HepG2 (cell line): ENCODE results near the gene NOTUM. TPM values are rescaled to one million over a fixed set of nuclear protein-coding genes. Genes with fewer than 3 reads are reported as not detected.

Experiments
- BATF2 ChIP-seq: sonication (generic); formaldehyde crosslinking; IDR thresholded peaks from 2 replicates; pipeline ENCODE4 v1.8.0; 2022; ENCODE audit warnings: mild to moderate bottlenecking, missing genetic modification reagents, moderate library complexity
- EP300 ChIP-seq, 3 experiments: sonication (generic) in 1 of 3; formaldehyde crosslinking in 1 of 3; IDR thresholded peaks; 2 replicates each; pipeline versions ENCODE4 v1.5.1 to v1.6.1; 2011 to 2020; ENCODE audit warnings: low read depth in 2 of 3, low read length in 2 of 3, borderline replicate concordance in 1 of 3, improper control_type of control experiment in 1 of 3, mild to moderate bottlenecking in 1 of 3, missing genetic modification reagents in 1 of 3, moderate library complexity in 1 of 3
- GABPB1 ChIP-seq: IDR thresholded peaks from 2 replicates; pipeline ENCODE4 v1.6.1; 2016; ENCODE audit warnings: mild to moderate bottlenecking, missing genetic modification reagents, moderate library complexity, missing compliant biosample characterization
- PHF8 ChIP-seq: sonication (generic); formaldehyde crosslinking; IDR thresholded peaks from 2 replicates; pipeline ENCODE4 v1.5.0; 2020; ENCODE audit warnings: missing genetic modification reagents
- POLR2AphosphoS2 ChIP-seq: IDR thresholded peaks from 2 replicates; pipeline ENCODE4 v1.6.1; 2011; ENCODE audit warnings: low read depth, low read length, improper control_type of control experiment
- RFX5 ChIP-seq: IDR thresholded peaks from 2 replicates; pipeline ENCODE4 v1.6.1; 2011; ENCODE audit warnings: low read depth, low read length, improper control_type of control experiment
- THAP9 ChIP-seq: sonication (generic); formaldehyde crosslinking; IDR thresholded peaks from 2 replicates; pipeline ENCODE4; 2020; ENCODE audit warnings: missing genetic modification reagents, mild to moderate bottlenecking, borderline replicate concordance
- TRAFD1 ChIP-seq: sonication (generic); formaldehyde crosslinking; IDR thresholded peaks from 2 replicates; pipeline ENCODE4 v1.5.1; 2020; ENCODE audit warnings: missing genetic modification reagents, mild to moderate bottlenecking, borderline replicate concordance
- ZNF20 ChIP-seq: sonication (generic); formaldehyde crosslinking; IDR thresholded peaks from 2 replicates; pipeline ENCODE4 v1.4.0; 2020; ENCODE audit warnings: mild to moderate bottlenecking, moderate library complexity, missing genetic modification reagents
- ZNF441 ChIP-seq: sonication (generic); formaldehyde crosslinking; IDR thresholded peaks from 2 replicates; pipeline ENCODE4 v1.7.0; 2021; ENCODE audit warnings: missing genetic modification reagents, borderline replicate concordance
- ZNF607 ChIP-seq: sonication (generic); formaldehyde crosslinking; IDR thresholded peaks from 2 replicates; pipeline ENCODE4 v1.5.1; 2020; ENCODE audit warnings: missing genetic modification reagents, mild to moderate bottlenecking, borderline replicate concordance
- ZNF646 ChIP-seq: sonication (generic); formaldehyde crosslinking; IDR thresholded peaks from 2 replicates; pipeline ENCODE4 v1.9.0; 2021; ENCODE audit warnings: mild to moderate bottlenecking, missing genetic modification reagents
- ZNF703 ChIP-seq: sonication (generic); formaldehyde crosslinking; IDR thresholded peaks from 2 replicates; pipeline ENCODE4 v1.5.1; 2020; ENCODE audit warnings: missing genetic modification reagents, mild to moderate bottlenecking, moderate library complexity, borderline replicate concordance
- ZNF737 ChIP-seq: sonication (generic); formaldehyde crosslinking; IDR thresholded peaks from 2 replicates; pipeline ENCODE4 v1.5.0; 2020; ENCODE audit warnings: missing genetic modification reagents, mild to moderate bottlenecking, borderline replicate concordance
- ZZZ3 ChIP-seq: sonication (generic); formaldehyde crosslinking; IDR thresholded peaks from 2 replicates; pipeline ENCODE4 v1.4.0; 2020; ENCODE audit warnings: missing genetic modification reagents, mild to moderate bottlenecking, borderline replicate concordance
- polyA plus RNA-seq, 8 experiments: library from polyadenylated mRNA; depleted of rRNA in 3 of 8; stranded (reverse) in 7 of 8; unstranded in 1 of 8; fragments of >200 nt; fragmentation: Illumina TruSeq in 4 of 8; extraction: Trizol in 4 of 8; gene quantifications; 2 replicates each; pipeline versions ENCODE4 v1.2.1 to v1.2.3, GENCODE V29; 2011 to 2016; ENCODE audit warnings: low read depth in 4 of 8, missing spikeins in 1 of 8, mixed read lengths in 1 of 8; ENCODE audit not compliant: insufficient read depth in 1 of 8
- total RNA-seq, 5 experiments: library from RNA; depleted of rRNA; stranded (reverse); fragments of >200 nt; fragmentation: Illumina TruSeq; extraction: Trizol; gene quantifications; 2 replicates each; pipeline ENCODE4 v1.2.3, GENCODE V29; 2016; ENCODE audit warnings: low read depth in 1 of 5

NOTUM gene
- total and polyA plus RNA-seq, 2 of the 13 experiments (the other 11 are each of a cell fraction or from before 2014, with no cell fraction given), result 150 to 160 TPM

GRCh38 chr17:81966343-81967243 is 5.6 kb upstream of the NOTUM start (continued):
- TF ChIP-seq ZNF646 (CRISPR knock-in tag) (no peak), ZNF607 (CRISPR knock-in tag) (peak; percentile 84), ZZZ3 (CRISPR knock-in tag) (peak; percentile 86), ZNF737 (CRISPR knock-in tag) (no peak), ZNF20 (no peak), ZNF441 (CRISPR knock-in tag) (no peak; the same call in 1 of the 2 replicates), ZNF703 (CRISPR knock-in tag) (no peak), GABPB1 (CRISPR knock-in tag) (peak; percentile 85), EP300 (IDR thresholded peaks at IDR 0.05; ENCODE audit: low read depth in 2 of 2, low read length in 2 of 2) (peak; percentile 57 to 82; a peak in 3 of 4 replicates), EP300 (CRISPR knock-in tag; IDR thresholded peaks at IDR 0.05; ENCODE audit: borderline replicate concordance) (peak; percentile 85), THAP9 (peak; percentile 41; the same call in 1 of the 2 replicates), RFX5 (no peak), PHF8 (peak; percentile 68), BATF2 (CRISPR knock-in tag) (peak; percentile 64; the same call in 1 of the 2 replicates), POLR2AphosphoS2 (no peak), TRAFD1 (CRISPR knock-in tag) (no peak)
